Sciatic nerve (tissue), 2 donors: Measurements from ENCODE around the gene VTI1A. TPM values are rescaled to one million over a fixed set of nuclear protein-coding genes. Genes with fewer than 3 reads are reported as not detected.

Source experiments
- ATAC-seq: fragments of 200-7000 bp; cut with Tn5 transposase; one replicate; pipeline ENCODE4 v1.9.1; 2020; ENCODE audit warnings: mild to moderate bottlenecking, moderate library complexity
- DNase-seq: peaks from one replicate; pipeline ENCODE4 v3.0.0-alpha.2; 2020; ENCODE audit warnings: low spot score
- intact Hi-C: fragments of 100-400 bp; cut with DNase I; formaldehyde crosslinking; loops from one replicate; pipeline ENCODE4 v1.14.2; 2022
- total RNA-seq: library from RNA; stranded (reverse); fragmentation: NEBNext Ultra II Directional; extraction: Animal tissue kit (Norgen Biotek cat#: 25700); gene quantifications from one replicate; pipeline ENCODE4 v1.2.1, GENCODE V29; 2021
- donor health status: DM: no; HTN: no; CAD: no.
- donor health status: DM: no; HTN: no; CAD: no.

The VTI1A gene
- total RNA-seq, 1 donor from 2014 or later = 44.0 TPM

- ATAC-seq = peak; percentile 64
- intact Hi-C loops = no loop called here
- no peak for DNase-seq
Measured at GRCh38 chr10:112687647-112688046, 240.6 kb downstream of the VTI1A start.

GRCh38 chr10:112689327-112690072 lies 242.5 kb downstream of the VTI1A start:
- DNase-seq = no peak
- peak; percentile 45 for ATAC-seq
- intact Hi-C loops = no loop called here

GRCh38 chr10:112695539-112695938 lies 248.5 kb downstream of the VTI1A start:
- DNase-seq (no peak), ATAC-seq (no peak)
- intact Hi-C loops = no loop called here

GRCh38 chr10:112696592-112696991 lies 249.6 kb downstream of the VTI1A start:
- intact Hi-C loops = no loop called here
- DNase-seq = no peak
- no peak for ATAC-seq

- no peak for ATAC-seq
- intact Hi-C loops = no loop called here
- DNase-seq = no peak
Measured at GRCh38 chr10:112698133-112698817, 251.3 kb downstream of the VTI1A start.

GRCh38 chr10:112698818-112699164 lies 251.8 kb downstream of the VTI1A start:
- ATAC-seq (no peak), DNase-seq (no peak)

GRCh38 chr10:112700215-112700671 lies 253.2 kb downstream of the VTI1A start:
- DNase-seq (no peak), ATAC-seq (peak; percentile 51)
- intact Hi-C loops = no loop called here

More at GRCh38 chr10:112698818-112699164, 251.8 kb downstream of the VTI1A start:
- intact Hi-C loops = no loop called here

GRCh38 chr10:112701211-112701877 lies 254.3 kb downstream of the VTI1A start:
- no peak for DNase-seq
- intact Hi-C loops = no loop called here
- ATAC-seq = peak; percentile 69

GRCh38 chr10:112701878-112702255 lies 254.9 kb downstream of the VTI1A start:
- ATAC-seq (peak; percentile 31), DNase-seq (no peak)
- intact Hi-C loops = no loop called here

- no peak for ATAC-seq
- intact Hi-C loops = no loop called here
- DNase-seq = no peak
Measured at GRCh38 chr10:112706577-112706976, 259.6 kb downstream of the VTI1A start.

- intact Hi-C loops = no loop called here
- DNase-seq (no peak), ATAC-seq (no peak)
Measured at GRCh38 chr10:112708461-112708860, 261.4 kb downstream of the VTI1A start.

GRCh38 chr10:112710528-112710927 lies 263.5 kb downstream of the VTI1A start:
- ATAC-seq = no peak
- DNase-seq = no peak
- intact Hi-C loops = no loop called here

GRCh38 chr10:112711366-112711765 lies 264.4 kb downstream of the VTI1A start:
- DNase-seq (no peak), ATAC-seq (no peak)
- intact Hi-C loops = no loop called here

GRCh38 chr10:112712536-112712935 lies 265.5 kb downstream of the VTI1A start:
- ATAC-seq (no peak), DNase-seq (no peak)
- intact Hi-C loops = no loop called here

- ATAC-seq (no peak), DNase-seq (no peak)
- intact Hi-C loops = no loop called here
Measured at GRCh38 chr10:112713411-112713810, 266.4 kb downstream of the VTI1A start.

- ATAC-seq = no peak
- DNase-seq = no peak
- intact Hi-C loops = no loop called here
Measured at GRCh38 chr10:112715581-112715980, 268.6 kb downstream of the VTI1A start.

GRCh38 chr10:112716076-112716475 lies 269.1 kb downstream of the VTI1A start:
- intact Hi-C loops = no loop called here
- DNase-seq (no peak), ATAC-seq (no peak)

- DNase-seq (no peak), ATAC-seq (peak; percentile 30)
- intact Hi-C loops = no loop called here
Measured at GRCh38 chr10:112716924-112717413, 270.0 kb downstream of the VTI1A start.

GRCh38 chr10:112720178-112720577 lies 273.2 kb downstream of the VTI1A start:
- no peak for DNase-seq
- intact Hi-C loops = no loop called here
- no peak for ATAC-seq
